PC-9 (cell line): ENCODE data around the gene GRM8. TPM values are rescaled to one million over a fixed set of nuclear protein-coding genes. Genes with fewer than 3 reads are reported as not detected.

Experiments
- BruUV-seq: library from RNA; stranded (reverse); fragments of 400-500 nt; replicated peaks from 2 replicates; lab custom pipeline; 2021; lab: Mats Ljungman, UMichigan
- CTCF ChIA-PET: fragments of 300-600 bp; sonication (Branson Sonifier 250); formaldehyde crosslinking; loops from one replicate; lab custom pipeline; 2022; ENCODE audit warnings: antibody characterized with exemption; lab: Charles Lee
- POLR2A ChIA-PET: fragments of 300-600 bp; sonication (Branson Sonifier 250); formaldehyde crosslinking; loops from one replicate; lab custom pipeline; 2022; ENCODE audit warnings: antibody characterized with exemption; ENCODE audit not compliant: unreplicated experiment; lab: Charles Lee
- DNase-seq, 2 experiments: peaks; one replicate each; pipeline versions ENCODE4 v3.0.0 to v3.0.0-alpha.2; 2015 to 2022; ENCODE audit warnings: mixed read lengths in 1 of 2
- H2AFZ ChIP-seq: fragments of 200-600 bp; sonication (generic); 2 replicates; pipeline ENCODE4 v1.8.1; 2017; ENCODE audit warnings: antibody characterized with exemption
- H3F3A ChIP-seq: fragments of 200-600 bp; sonication (generic); 2 replicates; pipeline ENCODE4 v1.8.1; 2017; ENCODE audit warnings: antibody characterized with exemption, mild to moderate bottlenecking, low read depth; ENCODE audit not compliant: insufficient read depth
- H3K27ac ChIP-seq: fragments of 200-600 bp; sonication (generic); 2 replicates; pipeline ENCODE4 v1.6.1; 2016; ENCODE audit warnings: mixed run types
- H3K27me3 ChIP-seq: fragments of 200-600 bp; sonication (generic); 2 replicates; pipeline ENCODE4 v1.6.1; 2016; ENCODE audit warnings: low read depth, mixed run types; ENCODE audit not compliant: insufficient read depth
- H3K36me3 ChIP-seq: fragments of 200-600 bp; sonication (generic); 2 replicates; pipeline ENCODE4 v1.6.1; 2016; ENCODE audit warnings: low read depth, mixed run types
- H3K4me1 ChIP-seq: fragments of 200-600 bp; sonication (generic); replicated peaks from 2 replicates; pipeline ENCODE4 v1.6.1; 2016; ENCODE audit warnings: mixed run types; ENCODE audit not compliant: insufficient read depth
- H3K4me2 ChIP-seq: fragments of 200-600 bp; sonication (generic); 2 replicates; pipeline ENCODE4 v1.6.1; 2017; ENCODE audit warnings: mixed run types
- H3K4me3 ChIP-seq: fragments of 200-600 bp; sonication (generic); 2 replicates; pipeline ENCODE4 v1.6.1; 2016; ENCODE audit warnings: mixed run types
- H3K79me2 ChIP-seq: fragments of 200-600 bp; sonication (generic); 2 replicates; pipeline ENCODE4 v1.6.1; 2017; ENCODE audit warnings: low read depth, mixed run types
- H3K9me2 ChIP-seq: fragments of 200-600 bp; sonication (generic); 2 replicates; pipeline ENCODE4 v1.8.1; 2017; ENCODE audit warnings: mild to moderate bottlenecking; ENCODE audit not compliant: insufficient read depth
- H3K9me3 ChIP-seq: fragments of 200-600 bp; sonication (generic); 2 replicates; pipeline ENCODE4 v1.8.1; 2016; ENCODE audit warnings: low read depth; ENCODE audit not compliant: insufficient read depth
- H4K20me1 ChIP-seq: fragments of 200-600 bp; sonication (generic); 2 replicates; pipeline ENCODE4 v1.8.1; 2017; ENCODE audit not compliant: insufficient read depth
- CTCF ChIP-seq: fragments of 200-600 bp; sonication (generic); conservative IDR thresholded peaks from 2 replicates; pipeline ENCODE4 v1.6.1; 2017; ENCODE audit warnings: mixed run types, antibody characterized with exemption, mild to moderate bottlenecking, moderate library complexity
- EZH2 ChIP-seq: fragments of 200-600 bp; sonication (generic); IDR thresholded peaks from 2 replicates; pipeline ENCODE4 v1.8.0; 2017; ENCODE audit warnings: antibody characterized with exemption, low read depth
- intact Hi-C: fragments of 100-400 bp; cut with micrococcal nuclease; formaldehyde crosslinking; loops from one replicate; pipeline ENCODE4 v1.10.0; 2022; ENCODE audit not compliant: unreplicated experiment
- total RNA-seq: library from RNA; stranded (reverse); gene quantifications from 2 replicates; pipeline ENCODE4 v1.2.3, GENCODE V29; 2021

The GRM8 gene
- total RNA-seq, 1 experiment from 2014 or later = not detected

GRCh38 chr7:126557271-126557670 lies 695.5 kb downstream of the GRM8 start:
- BruUV-seq = no TSS peak
- DNase-seq = no peak
- Histone ChIP-seq H3K79me2 (no peaks in the 10 kb centered on the region), H3K9me3 (no peaks in the 10 kb centered on the region), H4K20me1 (no peaks in the 10 kb centered on the region), H3F3A (no peaks in the 10 kb centered on the region), H3K4me2 (no peak overlapping the region), H3K27ac (no peak overlapping the region), H3K36me3 (no peaks in the 10 kb centered on the region), H3K9me2 (no peaks in the 10 kb centered on the region; the same call in 1 of the 2 replicates), H2AFZ (no peak overlapping the region), H3K4me1 (no peaks in the 10 kb centered on the region), H3K4me3 (no peak overlapping the region), H3K27me3 (no peaks in the 10 kb centered on the region)
- TF ChIP-seq EZH2 (no peak), CTCF (no peak)
- intact Hi-C loops = no loop called here
- POLR2A ChIA-PET = no interaction called here
- CTCF ChIA-PET = no interaction called here

- no peaks in the 10 kb centered on the region for H3K36me3 ChIP-seq
- no TSS peak for BruUV-seq
Measured at GRCh38 chr7:126541406-126541805, 711.3 kb downstream of the GRM8 start.

DNA sequence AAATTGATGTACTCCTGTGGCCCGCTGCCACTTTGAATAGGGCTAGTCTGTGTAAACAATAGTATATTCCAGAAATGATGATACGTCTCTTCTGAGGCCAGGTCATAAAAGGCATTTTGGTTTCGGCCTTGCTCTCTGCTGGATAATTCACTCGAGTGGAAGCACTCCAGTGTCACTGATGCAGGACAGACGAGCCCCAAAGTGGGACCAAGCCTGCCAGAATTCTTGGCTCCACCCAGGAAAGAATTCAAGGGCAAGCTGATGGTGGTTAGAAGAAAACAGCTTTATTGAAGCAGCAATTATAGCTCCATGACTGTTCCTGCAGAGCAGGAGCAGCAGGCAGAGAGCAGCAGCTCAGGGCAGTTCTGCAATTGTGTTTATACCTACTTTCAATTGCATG lies 717.6 kb downstream of the GRM8 start:
- POLR2A ChIA-PET = no interaction called here
- no TSS peak for BruUV-seq
- no peaks in the 10 kb centered on the region for H3K9me3 ChIP-seq
- TF ChIP-seq EZH2 (no peak), CTCF (no peak)
- H3K27me3 ChIP-seq = no peaks in the 10 kb centered on the region
- intact Hi-C loops = no loop called here
- H3K9me2 ChIP-seq = 0 out of 2 replicates have a peak, but pooled peaks cover 7% of the 10 kb centered on the region
- H3K79me2 ChIP-seq = no peaks in the 10 kb centered on the region
- H4K20me1 ChIP-seq = no peaks in the 10 kb centered on the region
- no peak overlapping the region for H3K4me2 ChIP-seq
- H3K27ac ChIP-seq = no peak overlapping the region
- no peak overlapping the region for H2AFZ ChIP-seq
- no peak overlapping the region for H3K4me3 ChIP-seq
- H3F3A ChIP-seq = no peaks in the 10 kb centered on the region
- DNase-seq = no peak
- CTCF ChIA-PET = no interaction called here
- H3K36me3 ChIP-seq = no peaks in the 10 kb centered on the region
- H3K4me1 ChIP-seq = no peaks in the 10 kb centered on the region

More at GRCh38 chr7:126541406-126541805, 711.3 kb downstream of the GRM8 start:
- Histone ChIP-seq H3K27me3 (no peaks in the 10 kb centered on the region), H3K9me3 (no peaks in the 10 kb centered on the region), H4K20me1 (no peaks in the 10 kb centered on the region), H2AFZ (no peak overlapping the region), H3K9me2 (0 out of 2 replicates have a peak, but pooled peaks cover 7% of the 10 kb centered on the region), H3K79me2 (no peaks in the 10 kb centered on the region), H3K4me2 (no peak overlapping the region), H3F3A (no peaks in the 10 kb centered on the region), H3K27ac (no peak overlapping the region), H3K4me3 (no peak overlapping the region), H3K4me1 (no peaks in the 10 kb centered on the region)
- TF ChIP-seq EZH2 (no peak), CTCF (no peak)
- DNase-seq = no peak
- CTCF ChIA-PET = no interaction called here
- intact Hi-C loops = no loop called here
- POLR2A ChIA-PET = no interaction called here
